K562 (cell line): ENCODE measurements around the gene AGO4. TPM values are rescaled to one million over a fixed set of nuclear protein-coding genes. Genes with fewer than 3 reads are reported as not detected.

Experiments used
- ARHGAP35 ChIP-seq: fragments of 450-650 bp; IDR thresholded peaks from 2 replicates; pipeline ENCODE4 v1.6.1; 2018; ENCODE audit not compliant: partially characterized antibody
- BCL6 ChIP-seq: fragments of 250-450 bp; sonication (Bioruptor Pico); IDR thresholded peaks from 2 replicates; pipeline ENCODE4 v1.4.0; 2020
- BRF1 ChIP-seq: IDR thresholded peaks from 3 replicates; pipeline ENCODE4 v1.6.1; 2011; ENCODE audit warnings: borderline replicate concordance, mild to moderate bottlenecking; ENCODE audit not compliant: insufficient read length; ENCODE audit errors: extremely low read depth
- CHD1 ChIP-seq: fragments of 200-600 bp; sonication (generic); IDR thresholded peaks from one replicate; pipeline ENCODE4 v1.6.1; 2012; ENCODE audit warnings: mild to moderate bottlenecking, moderate library complexity, low read length, inconsistent platforms
- ETV5 ChIP-seq: sonication (generic); formaldehyde crosslinking; IDR thresholded peaks from 2 replicates; pipeline ENCODE4 v1.4.0; 2020; ENCODE audit warnings: low read depth, mild to moderate bottlenecking, missing genetic modification reagents
- HOXB6 ChIP-seq: fragments of 250-450 bp; sonication (Bioruptor Pico); IDR thresholded peaks from 2 replicates; pipeline ENCODE4 v1.5.1; 2022; ENCODE audit warnings: mild to moderate bottlenecking, borderline replicate concordance
- KLF1 ChIP-seq: fragments of 450-650 bp; IDR thresholded peaks from 2 replicates; pipeline ENCODE4 v1.6.1; 2016; ENCODE audit warnings: missing genetic modification characterization, missing compliant biosample characterization
- NCOR1 ChIP-seq: fragments of 450-650 bp; IDR thresholded peaks from 2 replicates; pipeline ENCODE4 v1.6.1; 2016; ENCODE audit warnings: mild to moderate bottlenecking, moderate library complexity
- PPARD ChIP-seq: fragments of 250-450 bp; sonication (Bioruptor Pico); IDR thresholded peaks from 2 replicates; pipeline ENCODE4 v1.8.0; 2022; ENCODE audit warnings: inconsistent platforms, mild to moderate bottlenecking, moderate library complexity
- RBM22 ChIP-seq: fragments of 200-400 bp; formaldehyde crosslinking; IDR thresholded peaks from 2 replicates; pipeline ENCODE4 v1.6.1; 2018; ENCODE audit warnings: low read length, low read depth; ENCODE audit not compliant: poor library complexity, severe bottlenecking
- SMARCB1 ChIP-seq: IDR thresholded peaks from 2 replicates; pipeline ENCODE4 v1.6.1; 2011; ENCODE audit warnings: improper control_type of control experiment, low read depth; ENCODE audit not compliant: insufficient read length
- ZNF263 ChIP-seq: sonication (generic); formaldehyde crosslinking; IDR thresholded peaks from 2 replicates; pipeline ENCODE4 v1.8.0; 2022; ENCODE audit warnings: mild to moderate bottlenecking, missing genetic modification reagents, borderline replicate concordance
- ZNF274 ChIP-seq: IDR thresholded peaks from 2 replicates; pipeline ENCODE4 v1.6.1; 2011; ENCODE audit warnings: low read depth, mild to moderate bottlenecking, low read length, moderate library complexity, borderline replicate concordance
- ZNF324 ChIP-seq: fragments of 250-450 bp; sonication (Bioruptor Pico); IDR thresholded peaks from 2 replicates; pipeline ENCODE4 v1.4.0; 2020; ENCODE audit warnings: mild to moderate bottlenecking
- polyA plus RNA-seq, 8 experiments: library from polyadenylated mRNA; depleted of rRNA in 4 of 8; stranded (reverse) in 5 of 8; unstranded in 3 of 8; fragments of >200 nt; fragmentation: Nextera tagmentation in 2 of 8; fragmentation: Illumina TruSeq in 1 of 8; extraction: Ambion mirVana in 2 of 8; extraction: Trizol in 1 of 8; gene quantifications; 2 replicates each; pipeline versions ENCODE4 v1.2.1 to v1.2.3, GENCODE V29; 2011 to 2014; ENCODE audit warnings: inconsistent platforms in 1 of 8, missing spikeins in 1 of 8
- total RNA-seq, 7 experiments: library from RNA; depleted of rRNA in 6 of 7; stranded (reverse); fragments of >200 nt in 6 of 7; fragmentation: Illumina TruSeq in 2 of 7; extraction: Trizol in 2 of 7; gene quantifications; 2 replicates each; pipeline versions ENCODE4 v1.2.1 to v1.2.3, GENCODE V29; 2011 to 2021; ENCODE audit warnings: low replicate concordance in 1 of 7
- TF ChIP-seq, protein P1 (sequence below): fragments of 450-650 bp; formaldehyde crosslinking; IDR thresholded peaks from 2 replicates; pipeline ENCODE4 v1.4.0; 2020; ENCODE audit warnings: mild to moderate bottlenecking, moderate library complexity
- TF ChIP-seq, protein P2 (sequence below), 2 experiments: fragments of 450-650 bp; formaldehyde crosslinking in 1 of 2; IDR thresholded peaks; 2 replicates each; pipeline versions ENCODE4 v1.4.0 to v1.6.1; 2014 to 2020; ENCODE audit warnings: mild to moderate bottlenecking in 2 of 2, borderline replicate concordance in 1 of 2, low read depth in 1 of 2
- TF ChIP-seq, protein P3 (sequence below): fragments of 450-650 bp; IDR thresholded peaks from 2 replicates; pipeline ENCODE4 v1.6.1; 2016; ENCODE audit warnings: mild to moderate bottlenecking

Gene AGO4
- total and polyA plus RNA-seq, 9 of the 15 experiments (the other 6 are each of a cell fraction or from before 2014, with no cell fraction given) = 1.3 to 10.5 (median 6.5) TPM

DNA sequence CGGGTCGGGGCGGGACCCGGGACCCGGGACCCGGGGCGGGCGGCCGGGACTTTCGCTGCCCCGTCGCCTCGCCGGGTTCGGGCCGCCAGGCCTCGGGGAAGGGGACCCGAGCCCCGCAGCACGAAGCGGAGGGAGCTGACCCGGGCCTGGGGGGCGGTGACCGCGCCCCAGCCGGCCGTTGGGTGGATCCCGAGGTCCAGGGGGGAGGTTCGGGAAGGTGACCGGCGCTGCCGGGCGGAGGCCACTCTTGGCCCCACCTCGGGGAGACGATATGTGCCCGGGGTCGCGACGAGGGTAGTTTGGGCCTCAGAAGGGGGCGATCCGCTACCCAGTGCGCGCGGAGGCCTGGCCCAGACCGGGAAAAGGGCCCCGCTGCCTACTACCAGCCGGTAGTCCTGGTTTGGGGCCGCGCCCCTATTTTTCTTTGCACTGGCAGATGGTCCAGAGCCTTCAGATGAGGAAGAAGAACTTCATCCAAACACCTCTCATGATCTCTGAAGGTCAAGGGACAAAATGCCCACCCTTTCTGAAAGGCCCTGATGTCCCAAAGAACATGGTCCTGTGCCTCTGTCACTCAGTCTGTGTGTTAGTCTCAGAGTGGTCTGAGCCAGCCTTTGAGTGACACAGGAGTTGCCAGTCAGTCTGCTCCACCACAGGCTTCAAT lies 766 bp downstream of the AGO4 start (continued):
- TF ChIP-seq, protein P1, sequence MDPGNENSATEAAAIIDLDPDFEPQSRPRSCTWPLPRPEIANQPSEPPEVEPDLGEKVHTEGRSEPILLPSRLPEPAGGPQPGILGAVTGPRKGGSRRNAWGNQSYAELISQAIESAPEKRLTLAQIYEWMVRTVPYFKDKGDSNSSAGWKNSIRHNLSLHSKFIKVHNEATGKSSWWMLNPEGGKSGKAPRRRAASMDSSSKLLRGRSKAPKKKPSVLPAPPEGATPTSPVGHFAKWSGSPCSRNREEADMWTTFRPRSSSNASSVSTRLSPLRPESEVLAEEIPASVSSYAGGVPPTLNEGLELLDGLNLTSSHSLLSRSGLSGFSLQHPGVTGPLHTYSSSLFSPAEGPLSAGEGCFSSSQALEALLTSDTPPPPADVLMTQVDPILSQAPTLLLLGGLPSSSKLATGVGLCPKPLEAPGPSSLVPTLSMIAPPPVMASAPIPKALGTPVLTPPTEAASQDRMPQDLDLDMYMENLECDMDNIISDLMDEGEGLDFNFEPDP (CRISPR knock-in tag) = no peak
- TF ChIP-seq ETV5 (CRISPR knock-in tag) (no peak), PPARD (CRISPR knock-in tag) (no peak), ZNF274 (no peak), ZNF324 (CRISPR knock-in tag) (no peak), ARHGAP35 (no peak), SMARCB1 (no peak), BCL6 (CRISPR knock-in tag) (no peak), RBM22 (no peak), KLF1 (tag) (no peak), NCOR1 (no peak), CHD1 (peak; percentile 76), HOXB6 (CRISPR knock-in tag) (no peak), ZNF263 (CRISPR knock-in tag) (no peak), BRF1 (no peak)
- TF ChIP-seq, protein P2, sequence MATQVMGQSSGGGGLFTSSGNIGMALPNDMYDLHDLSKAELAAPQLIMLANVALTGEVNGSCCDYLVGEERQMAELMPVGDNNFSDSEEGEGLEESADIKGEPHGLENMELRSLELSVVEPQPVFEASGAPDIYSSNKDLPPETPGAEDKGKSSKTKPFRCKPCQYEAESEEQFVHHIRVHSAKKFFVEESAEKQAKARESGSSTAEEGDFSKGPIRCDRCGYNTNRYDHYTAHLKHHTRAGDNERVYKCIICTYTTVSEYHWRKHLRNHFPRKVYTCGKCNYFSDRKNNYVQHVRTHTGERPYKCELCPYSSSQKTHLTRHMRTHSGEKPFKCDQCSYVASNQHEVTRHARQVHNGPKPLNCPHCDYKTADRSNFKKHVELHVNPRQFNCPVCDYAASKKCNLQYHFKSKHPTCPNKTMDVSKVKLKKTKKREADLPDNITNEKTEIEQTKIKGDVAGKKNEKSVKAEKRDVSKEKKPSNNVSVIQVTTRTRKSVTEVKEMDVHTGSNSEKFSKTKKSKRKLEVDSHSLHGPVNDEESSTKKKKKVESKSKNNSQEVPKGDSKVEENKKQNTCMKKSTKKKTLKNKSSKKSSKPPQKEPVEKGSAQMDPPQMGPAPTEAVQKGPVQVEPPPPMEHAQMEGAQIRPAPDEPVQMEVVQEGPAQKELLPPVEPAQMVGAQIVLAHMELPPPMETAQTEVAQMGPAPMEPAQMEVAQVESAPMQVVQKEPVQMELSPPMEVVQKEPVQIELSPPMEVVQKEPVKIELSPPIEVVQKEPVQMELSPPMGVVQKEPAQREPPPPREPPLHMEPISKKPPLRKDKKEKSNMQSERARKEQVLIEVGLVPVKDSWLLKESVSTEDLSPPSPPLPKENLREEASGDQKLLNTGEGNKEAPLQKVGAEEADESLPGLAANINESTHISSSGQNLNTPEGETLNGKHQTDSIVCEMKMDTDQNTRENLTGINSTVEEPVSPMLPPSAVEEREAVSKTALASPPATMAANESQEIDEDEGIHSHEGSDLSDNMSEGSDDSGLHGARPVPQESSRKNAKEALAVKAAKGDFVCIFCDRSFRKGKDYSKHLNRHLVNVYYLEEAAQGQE (IDR thresholded peaks at IDR 0.05; ENCODE audit: borderline replicate concordance) = no peak
- TF ChIP-seq, protein P2 (CRISPR knock-in tag; IDR thresholded peaks at IDR 0.05; ENCODE audit: low read depth) = 0 out of 2 replicates have a peak, but pooled peaks have one; percentile 53
- TF ChIP-seq, protein P3, sequence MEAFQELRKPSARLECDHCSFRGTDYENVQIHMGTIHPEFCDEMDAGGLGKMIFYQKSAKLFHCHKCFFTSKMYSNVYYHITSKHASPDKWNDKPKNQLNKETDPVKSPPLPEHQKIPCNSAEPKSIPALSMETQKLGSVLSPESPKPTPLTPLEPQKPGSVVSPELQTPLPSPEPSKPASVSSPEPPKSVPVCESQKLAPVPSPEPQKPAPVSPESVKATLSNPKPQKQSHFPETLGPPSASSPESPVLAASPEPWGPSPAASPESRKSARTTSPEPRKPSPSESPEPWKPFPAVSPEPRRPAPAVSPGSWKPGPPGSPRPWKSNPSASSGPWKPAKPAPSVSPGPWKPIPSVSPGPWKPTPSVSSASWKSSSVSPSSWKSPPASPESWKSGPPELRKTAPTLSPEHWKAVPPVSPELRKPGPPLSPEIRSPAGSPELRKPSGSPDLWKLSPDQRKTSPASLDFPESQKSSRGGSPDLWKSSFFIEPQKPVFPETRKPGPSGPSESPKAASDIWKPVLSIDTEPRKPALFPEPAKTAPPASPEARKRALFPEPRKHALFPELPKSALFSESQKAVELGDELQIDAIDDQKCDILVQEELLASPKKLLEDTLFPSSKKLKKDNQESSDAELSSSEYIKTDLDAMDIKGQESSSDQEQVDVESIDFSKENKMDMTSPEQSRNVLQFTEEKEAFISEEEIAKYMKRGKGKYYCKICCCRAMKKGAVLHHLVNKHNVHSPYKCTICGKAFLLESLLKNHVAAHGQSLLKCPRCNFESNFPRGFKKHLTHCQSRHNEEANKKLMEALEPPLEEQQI = no peak
